Progenitor cell of endocrine pancreas (in vitro differentiated cells): ENCODE measurements around the gene CPN1. TPM values are rescaled to one million over a fixed set of nuclear protein-coding genes. Genes with fewer than 3 reads are reported as not detected.

Experiments used
- DNase-seq: peaks from one replicate; pipeline ENCODE4 v3.0.0; 2021; ENCODE audit warnings: low spot score; ENCODE audit not compliant: unreplicated experiment
- H3K27ac Mint-ChIP-seq: 2 replicates; pipeline ENCODE4 v1.8.0; 2021; ENCODE audit warnings: mild to moderate bottlenecking, moderate library complexity, mixed read lengths
- H3K27me3 Mint-ChIP-seq: 2 replicates; pipeline ENCODE4 v1.8.0; 2021; ENCODE audit warnings: mixed read lengths
- H3K36me3 Mint-ChIP-seq: 2 replicates; pipeline ENCODE4 v1.8.0; 2022; ENCODE audit warnings: mixed read lengths; ENCODE audit not compliant: insufficient read depth
- H3K4me1 Mint-ChIP-seq: 2 replicates; pipeline ENCODE4 v1.8.0; 2021; ENCODE audit warnings: low read depth, mixed read lengths
- H3K4me3 Mint-ChIP-seq: 2 replicates; pipeline ENCODE4 v1.8.0; 2021; ENCODE audit warnings: low read depth, mild to moderate bottlenecking, moderate library complexity, mixed read lengths
- H3K9me3 Mint-ChIP-seq: 2 replicates; pipeline ENCODE4 v1.8.0; 2021; ENCODE audit warnings: low read depth, mixed read lengths
- total RNA-seq: library from RNA; stranded (reverse); gene quantifications from 2 replicates; pipeline ENCODE4 v1.2.1, GENCODE V29; 2021
- TF ChIP-seq, protein P1 (sequence below): fragments of 200-600 bp; sonication (generic); IDR thresholded peaks from one replicate; pipeline ENCODE4 v1.5.0; 2021; ENCODE audit warnings: antibody characterized with exemption, mild to moderate bottlenecking; ENCODE audit not compliant: unreplicated experiment

Gene CPN1
- total RNA-seq, 1 donor from 2014 or later: 4.5 TPM

DNA sequence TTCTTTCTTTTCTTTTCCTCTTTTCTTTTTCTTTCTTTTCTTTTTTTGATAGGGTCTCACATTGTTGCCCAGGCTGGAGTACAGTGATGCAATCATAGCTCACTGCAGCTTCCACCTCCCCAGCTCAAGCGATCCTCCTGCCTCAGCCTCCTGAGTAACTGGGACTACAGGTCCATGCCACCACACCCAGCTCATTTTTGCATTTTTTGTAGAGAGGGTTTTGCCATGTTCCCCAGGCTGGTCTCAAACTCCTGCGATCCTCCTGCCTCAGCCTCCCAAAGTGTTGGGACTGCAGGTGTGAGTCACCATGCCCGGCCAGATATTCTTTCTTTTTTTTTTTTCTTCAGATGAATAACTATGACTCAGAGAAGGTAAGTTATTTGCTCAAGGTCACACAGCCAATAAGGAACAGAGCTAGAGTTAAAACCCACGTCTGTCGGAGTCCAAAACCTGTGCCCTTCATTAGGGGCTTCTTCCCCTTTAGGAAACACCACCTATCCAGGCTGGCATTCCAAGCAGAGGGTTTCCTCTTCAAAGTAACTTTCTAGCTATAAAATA, 43.8 kb downstream of the CPN1 start:
- peaks cover 20% of the 10 kb centered on the region for H3K4me1 Mint-ChIP-seq
- no peak for DNase-seq
- TF ChIP-seq, protein P1, sequence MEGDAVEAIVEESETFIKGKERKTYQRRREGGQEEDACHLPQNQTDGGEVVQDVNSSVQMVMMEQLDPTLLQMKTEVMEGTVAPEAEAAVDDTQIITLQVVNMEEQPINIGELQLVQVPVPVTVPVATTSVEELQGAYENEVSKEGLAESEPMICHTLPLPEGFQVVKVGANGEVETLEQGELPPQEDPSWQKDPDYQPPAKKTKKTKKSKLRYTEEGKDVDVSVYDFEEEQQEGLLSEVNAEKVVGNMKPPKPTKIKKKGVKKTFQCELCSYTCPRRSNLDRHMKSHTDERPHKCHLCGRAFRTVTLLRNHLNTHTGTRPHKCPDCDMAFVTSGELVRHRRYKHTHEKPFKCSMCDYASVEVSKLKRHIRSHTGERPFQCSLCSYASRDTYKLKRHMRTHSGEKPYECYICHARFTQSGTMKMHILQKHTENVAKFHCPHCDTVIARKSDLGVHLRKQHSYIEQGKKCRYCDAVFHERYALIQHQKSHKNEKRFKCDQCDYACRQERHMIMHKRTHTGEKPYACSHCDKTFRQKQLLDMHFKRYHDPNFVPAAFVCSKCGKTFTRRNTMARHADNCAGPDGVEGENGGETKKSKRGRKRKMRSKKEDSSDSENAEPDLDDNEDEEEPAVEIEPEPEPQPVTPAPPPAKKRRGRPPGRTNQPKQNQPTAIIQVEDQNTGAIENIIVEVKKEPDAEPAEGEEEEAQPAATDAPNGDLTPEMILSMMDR: no peak
- H3K27me3 Mint-ChIP-seq: no peaks in the 10 kb centered on the region
- peaks cover 3% of the 10 kb centered on the region for H3K9me3 Mint-ChIP-seq
- no peak overlapping the region for H3K27ac Mint-ChIP-seq
- peaks cover 2% of the 10 kb centered on the region for H3K36me3 Mint-ChIP-seq
- H3K4me3 Mint-ChIP-seq: no peak overlapping the region

DNA sequence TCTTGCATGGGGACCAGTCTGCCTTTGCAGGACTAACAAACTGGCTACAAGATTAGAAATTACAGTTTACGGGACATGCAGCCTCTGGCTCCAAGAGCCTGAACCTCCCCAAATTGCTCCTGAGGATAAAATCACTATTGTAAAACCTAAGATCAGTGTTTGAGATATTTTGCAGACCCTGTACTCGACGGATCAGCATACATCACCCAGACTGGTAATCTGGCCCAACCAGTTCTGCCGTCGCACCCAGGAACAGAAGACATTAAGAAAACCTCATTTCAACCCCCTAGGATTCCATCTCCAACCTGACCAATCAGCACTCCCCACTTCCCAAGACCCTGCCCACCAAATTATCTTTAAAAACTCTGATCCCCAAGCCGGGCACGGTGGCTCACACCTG, 44.8 kb downstream of the CPN1 start:
- H3K4me3 Mint-ChIP-seq: no peak overlapping the region
- TF ChIP-seq, protein P1: no peak
- no peaks in the 10 kb centered on the region for H3K27me3 Mint-ChIP-seq
- DNase-seq: no peak
- peaks cover 3% of the 10 kb centered on the region for H3K9me3 Mint-ChIP-seq
- H3K27ac Mint-ChIP-seq: peak overlapping the region; percentile 5
- H3K4me1 Mint-ChIP-seq: peaks cover 20% of the 10 kb centered on the region
- peaks cover 2% of the 10 kb centered on the region for H3K36me3 Mint-ChIP-seq

DNA sequence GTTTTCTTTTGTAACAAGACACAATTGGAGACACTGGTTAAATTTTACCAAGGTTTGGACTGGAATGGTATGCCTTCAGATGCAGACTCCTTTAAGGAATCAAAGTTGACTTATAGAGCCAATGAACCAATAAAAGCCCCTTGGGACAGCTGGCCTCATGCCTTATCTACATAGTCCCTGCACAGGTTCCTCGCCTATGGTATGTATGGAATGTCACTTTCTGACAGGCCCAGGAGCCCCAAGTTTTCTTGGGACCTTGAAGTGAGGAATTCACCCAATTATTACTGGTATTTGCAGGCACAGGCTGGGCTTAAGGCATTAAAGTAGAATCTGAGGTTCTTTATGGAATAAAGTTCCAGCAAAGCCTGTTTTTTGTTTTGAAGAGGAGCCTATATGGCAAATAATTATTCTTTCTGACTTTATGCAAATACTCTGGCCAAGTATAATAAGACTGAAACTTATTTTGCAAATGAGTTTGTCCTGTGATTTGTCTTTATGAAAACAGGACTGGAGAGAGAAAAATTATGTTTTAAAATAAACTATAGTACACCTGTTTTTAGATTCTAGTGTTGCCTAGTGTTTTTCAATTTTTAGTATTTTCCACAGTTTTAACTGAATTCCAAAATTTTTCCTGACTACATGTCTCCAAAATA, 47.8 kb downstream of the CPN1 start:
- Mint-ChIP-seq H3K9me3 (peaks cover 3% of the 10 kb centered on the region), H3K36me3 (peaks cover 2% of the 10 kb centered on the region), H3K27ac (peak overlapping the region; percentile 73), H3K4me1 (peaks cover 19% of the 10 kb centered on the region), H3K27me3 (no peaks in the 10 kb centered on the region), H3K4me3 (no peak overlapping the region)
- no peak for DNase-seq
- TF ChIP-seq, protein P1: no peak

DNA sequence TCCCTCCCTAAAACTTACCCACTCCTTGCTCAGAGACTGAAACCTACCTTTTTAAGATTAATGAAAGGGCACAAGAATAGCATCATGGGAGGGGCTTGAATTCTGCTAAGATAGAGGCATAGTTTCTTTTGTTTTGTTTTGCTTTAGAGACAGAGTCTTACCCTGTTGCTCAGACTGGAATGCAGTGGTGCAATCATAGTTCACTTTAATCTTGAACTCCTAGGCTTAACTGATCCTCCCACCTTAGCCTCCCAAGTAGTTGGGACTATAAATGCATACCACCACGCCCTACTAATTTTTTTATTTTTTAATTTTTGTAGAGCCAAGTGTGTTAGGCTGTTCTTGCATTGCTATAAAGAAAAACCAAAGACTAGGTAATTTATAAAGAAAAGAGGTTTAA, 54.3 kb downstream of the CPN1 start:
- no peak overlapping the region for H3K27ac Mint-ChIP-seq
- H3K4me1 Mint-ChIP-seq: peaks cover 6% of the 10 kb centered on the region
- peaks cover 4% of the 10 kb centered on the region for H3K36me3 Mint-ChIP-seq
- no peak for DNase-seq
- H3K27me3 Mint-ChIP-seq: no peaks in the 10 kb centered on the region
- H3K4me3 Mint-ChIP-seq: no peak overlapping the region
- TF ChIP-seq, protein P1: no peak
- peaks cover 5% of the 10 kb centered on the region for H3K9me3 Mint-ChIP-seq

DNA sequence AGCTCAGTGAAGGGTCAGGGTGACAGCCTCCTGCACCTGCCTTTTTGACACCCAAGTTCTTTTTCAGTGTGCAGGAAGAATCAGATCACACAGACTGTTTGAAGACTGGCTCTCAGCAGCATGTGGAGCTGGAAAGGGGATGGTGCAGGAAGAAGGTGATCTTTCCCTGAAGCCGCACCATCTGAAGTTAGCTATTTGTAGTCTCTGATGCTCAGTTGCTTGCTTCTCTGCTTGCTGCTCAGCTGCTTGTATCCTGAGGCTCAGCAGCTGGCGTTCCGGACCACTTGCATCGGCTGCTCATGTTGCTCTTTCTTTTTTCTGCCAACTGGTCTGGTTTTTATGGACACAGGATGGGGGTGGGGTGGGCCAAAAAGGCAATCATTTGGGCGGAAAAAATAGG, 56.1 kb downstream of the CPN1 start:
- Mint-ChIP-seq H3K9me3 (peaks cover 5% of the 10 kb centered on the region), H3K4me3 (no peak overlapping the region), H3K27ac (peak overlapping the region; percentile 23), H3K27me3 (no peaks in the 10 kb centered on the region), H3K36me3 (peaks cover 4% of the 10 kb centered on the region), H3K4me1 (peaks cover 11% of the 10 kb centered on the region)
- TF ChIP-seq, protein P1: no peak
- no peak for DNase-seq
